ENCODE measurements around the gene RAB3D.
"Not testable (repeated sequence)": the region's sequence is repeated elsewhere in the genome, so short reads cannot be mapped to it uniquely, and the experiment has no call there.

RAB3D gene

DNA sequence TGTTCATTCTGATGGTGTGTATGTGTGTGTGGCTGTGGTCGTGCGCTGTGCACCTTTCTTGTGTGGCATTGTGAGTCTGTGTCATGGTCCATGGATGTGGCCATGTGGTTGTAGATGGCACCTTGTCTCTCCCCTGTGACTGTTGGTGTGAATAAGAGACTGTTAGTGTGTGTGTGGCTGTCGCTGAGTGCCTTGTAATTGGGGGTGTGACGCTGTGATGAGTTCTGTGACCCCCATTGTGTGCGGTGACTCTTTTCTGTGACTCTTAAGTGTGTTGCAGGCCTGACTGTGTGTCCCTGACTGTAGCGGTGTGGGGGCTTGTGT lies 16.6 kb upstream of the RAB3D start:
- H3K4me3 ChIP-seq (ENCODE audit: low read depth, low read length), result no peak overlapping the region
- TF ChIP-seq, protein P1, sequence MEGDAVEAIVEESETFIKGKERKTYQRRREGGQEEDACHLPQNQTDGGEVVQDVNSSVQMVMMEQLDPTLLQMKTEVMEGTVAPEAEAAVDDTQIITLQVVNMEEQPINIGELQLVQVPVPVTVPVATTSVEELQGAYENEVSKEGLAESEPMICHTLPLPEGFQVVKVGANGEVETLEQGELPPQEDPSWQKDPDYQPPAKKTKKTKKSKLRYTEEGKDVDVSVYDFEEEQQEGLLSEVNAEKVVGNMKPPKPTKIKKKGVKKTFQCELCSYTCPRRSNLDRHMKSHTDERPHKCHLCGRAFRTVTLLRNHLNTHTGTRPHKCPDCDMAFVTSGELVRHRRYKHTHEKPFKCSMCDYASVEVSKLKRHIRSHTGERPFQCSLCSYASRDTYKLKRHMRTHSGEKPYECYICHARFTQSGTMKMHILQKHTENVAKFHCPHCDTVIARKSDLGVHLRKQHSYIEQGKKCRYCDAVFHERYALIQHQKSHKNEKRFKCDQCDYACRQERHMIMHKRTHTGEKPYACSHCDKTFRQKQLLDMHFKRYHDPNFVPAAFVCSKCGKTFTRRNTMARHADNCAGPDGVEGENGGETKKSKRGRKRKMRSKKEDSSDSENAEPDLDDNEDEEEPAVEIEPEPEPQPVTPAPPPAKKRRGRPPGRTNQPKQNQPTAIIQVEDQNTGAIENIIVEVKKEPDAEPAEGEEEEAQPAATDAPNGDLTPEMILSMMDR (IDR thresholded peaks at IDR 0.05; ENCODE audit: borderline replicate concordance, insufficient read depth, low read depth, low read length), result no peak

DNA sequence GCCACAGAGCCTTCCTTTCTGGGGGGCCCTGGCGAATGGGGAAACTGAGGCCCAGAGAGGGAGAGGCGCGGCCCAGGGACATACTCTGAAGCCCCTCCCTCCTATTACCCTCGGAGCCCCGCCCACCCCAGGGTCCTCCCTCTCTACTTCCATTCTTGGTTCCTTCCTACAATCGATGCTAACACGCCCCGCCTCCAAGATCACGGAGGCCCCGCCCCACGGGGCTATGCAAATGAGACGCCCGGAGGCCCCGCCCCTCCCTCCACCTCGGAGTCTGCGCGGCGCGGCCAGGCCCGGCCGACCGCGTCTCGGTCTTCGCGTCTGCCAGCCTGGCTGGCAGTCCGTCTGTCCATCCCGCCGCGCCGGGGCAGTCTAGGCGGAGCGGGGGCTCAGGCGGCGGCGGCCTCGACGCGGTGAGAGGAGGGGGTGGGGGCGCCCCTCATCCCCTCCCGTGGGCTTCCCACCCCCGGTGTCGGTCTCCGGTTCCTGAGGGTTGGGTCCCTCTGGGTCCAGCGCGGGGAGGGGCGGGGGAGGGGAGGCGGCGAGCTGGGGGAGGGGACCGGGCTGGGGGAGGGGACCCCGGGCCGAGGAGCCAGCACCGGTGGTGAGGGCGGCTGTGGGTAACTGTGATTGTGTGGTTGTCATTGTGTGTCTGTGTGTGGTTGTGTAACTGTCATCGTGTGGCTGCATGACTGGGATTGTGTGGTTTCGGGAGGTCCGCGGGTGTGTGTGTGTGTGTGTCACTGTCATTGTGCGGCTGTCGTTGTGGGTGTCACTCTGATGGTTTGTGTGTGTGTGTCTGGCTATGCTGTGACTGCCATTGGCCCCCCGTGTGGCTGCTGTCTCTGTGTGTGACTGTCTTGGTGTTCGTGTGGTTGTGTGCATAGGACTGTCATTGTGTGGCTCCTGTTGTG lies 16.0 kb upstream of the RAB3D start, which contains the start of gene PLPPR2:
Gene PLPPR2, plus strand, starts transcription at position 273 of the 914 bp plus-strand sequence. CDS start 2,242 bp downstream, outside the sequence.
- TF ChIP-seq, protein P1 (IDR thresholded peaks at IDR 0.05; ENCODE audit: borderline replicate concordance, insufficient read depth, low read depth, low read length), result no peak
- H3K4me3 ChIP-seq (ENCODE audit: low read depth, low read length), result no peak within 1 kb of the TSS

DNA sequence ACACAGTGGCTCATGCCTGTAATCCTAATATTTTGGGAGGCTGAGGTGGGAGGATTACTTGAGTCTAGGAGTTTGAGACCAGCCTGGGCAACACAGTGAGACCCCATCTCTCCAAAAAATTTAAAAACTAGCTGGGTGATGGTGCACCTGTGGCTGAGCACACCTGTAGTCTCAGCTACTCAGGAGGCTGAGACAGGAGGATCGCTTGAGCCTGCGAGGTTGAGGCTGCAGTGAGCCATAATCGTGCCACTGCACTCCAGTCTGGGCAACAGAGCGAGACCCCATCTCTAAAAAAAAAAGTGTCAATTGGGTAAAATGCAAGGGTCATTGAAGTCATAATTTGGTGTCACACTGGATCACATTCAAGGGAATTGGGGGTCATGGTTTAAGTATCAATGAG lies 14.6 kb upstream of the RAB3D start:
- H3K4me3 ChIP-seq (ENCODE audit: low read depth, low read length), result not testable (repeated sequence)

DNA sequence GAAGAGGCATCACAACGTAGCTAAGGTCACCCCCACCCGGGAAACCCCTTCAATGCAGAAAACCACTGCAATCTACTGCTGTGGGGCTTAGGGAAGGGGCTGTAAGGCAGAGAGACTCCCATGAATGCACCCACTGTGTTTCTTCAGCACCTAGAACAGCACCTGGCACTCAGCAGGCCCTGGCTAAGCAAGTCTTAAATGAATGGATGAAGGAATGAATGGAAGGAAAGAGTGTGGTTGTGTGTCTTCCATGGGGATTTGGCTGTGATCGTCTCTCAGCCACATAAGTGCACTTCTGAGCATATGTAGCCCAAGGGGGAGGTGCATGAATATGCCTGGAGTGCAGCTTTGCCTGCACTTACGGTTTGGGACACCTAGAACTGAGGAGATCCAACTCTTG lies 9.7 kb upstream of the RAB3D start:
- H3K4me3 ChIP-seq (ENCODE audit: low read depth, low read length), result no peak overlapping the region
- TF ChIP-seq, protein P1 (IDR thresholded peaks at IDR 0.05; ENCODE audit: borderline replicate concordance, insufficient read depth, low read depth, low read length), result no peak

DNA sequence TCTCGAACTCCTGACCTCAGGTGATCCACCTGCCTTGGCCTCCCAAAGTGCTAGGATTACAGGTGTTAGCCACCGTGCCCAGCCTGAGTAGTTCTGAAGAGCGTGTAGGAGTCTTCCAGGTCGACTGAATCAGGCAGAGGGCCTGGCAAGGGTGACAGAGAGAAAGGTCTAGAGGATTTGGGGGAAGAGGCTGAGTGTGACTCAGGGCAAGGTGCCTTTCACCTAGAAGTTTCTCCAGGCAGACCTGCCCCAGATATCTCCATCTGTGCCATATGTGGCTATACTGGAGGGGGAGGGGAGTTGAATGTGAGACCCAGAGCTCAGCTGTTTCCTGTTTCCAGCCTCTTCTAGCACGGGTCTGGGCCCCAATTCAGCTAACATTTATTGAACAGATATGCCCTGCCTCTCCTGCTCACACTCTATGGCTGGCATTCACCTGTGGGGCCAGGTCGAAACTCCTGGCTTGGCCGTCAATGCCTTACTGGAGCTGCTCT lies 8.1 kb upstream of the RAB3D start:
- TF ChIP-seq, protein P1 (IDR thresholded peaks at IDR 0.05; ENCODE audit: borderline replicate concordance, insufficient read depth, low read depth, low read length), result no peak
- no peak overlapping the region for H3K4me3 ChIP-seq (ENCODE audit: low read depth, low read length)

DNA sequence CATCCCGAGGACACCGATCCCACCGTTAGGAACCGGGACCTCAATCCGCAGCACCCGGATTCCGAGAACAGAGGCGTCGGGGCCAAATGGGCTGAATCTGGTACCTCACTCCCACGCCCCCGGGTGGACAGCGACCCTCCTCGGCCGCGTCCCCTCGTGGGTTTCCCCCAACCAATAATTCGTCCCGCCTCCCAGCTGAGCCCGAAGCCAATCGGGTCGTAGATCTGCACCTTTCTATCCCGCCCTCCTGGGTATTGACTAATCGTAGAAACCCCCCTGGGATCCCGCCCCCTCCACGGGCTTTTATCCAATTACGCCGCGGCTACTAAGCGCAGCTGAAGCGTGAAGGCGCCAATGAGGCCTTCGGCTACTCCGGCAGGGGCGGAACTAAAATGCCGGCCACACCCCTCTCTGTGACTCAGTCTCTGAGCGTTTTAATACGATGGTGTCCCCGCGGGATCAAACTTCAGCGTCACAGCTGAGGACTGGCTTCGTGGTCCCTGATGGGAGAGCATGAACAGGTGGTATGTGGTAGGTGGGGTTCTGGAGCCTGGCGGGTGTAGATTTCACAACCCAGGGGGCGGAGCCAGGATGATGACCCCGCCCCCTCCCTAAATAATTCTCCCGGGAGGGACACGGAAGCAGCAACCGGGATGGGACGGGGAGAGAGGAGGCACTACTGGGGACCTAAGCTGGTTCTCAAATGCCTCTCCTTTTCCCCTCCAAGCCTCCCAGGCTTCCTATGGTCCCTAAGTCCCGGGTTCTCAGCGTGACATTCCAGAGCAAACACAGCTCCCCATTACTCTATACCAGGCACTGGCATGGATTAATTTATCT lies 6.9 kb upstream of the RAB3D start, which contains the start of the genes CCDC159 and TMEM205:
Gene CCDC159, plus strand, starts transcription at position 416 of the 837 bp plus-strand sequence. Its CDS starts 88 bp downstream, at position 504.
Gene TMEM205, minus strand, starts transcription at position 165 of the 837 bp plus-strand sequence. CDS start 649 bp downstream, outside the sequence.
- TF ChIP-seq, protein P1 (IDR thresholded peaks at IDR 0.05; ENCODE audit: borderline replicate concordance, insufficient read depth, low read depth, low read length), result 0 out of 2 replicates have a peak, but pooled peaks have one; percentile 0
- peak within 1 kb of the TSS; percentile 89 for H3K4me3 ChIP-seq (ENCODE audit: low read depth, low read length)

DNA sequence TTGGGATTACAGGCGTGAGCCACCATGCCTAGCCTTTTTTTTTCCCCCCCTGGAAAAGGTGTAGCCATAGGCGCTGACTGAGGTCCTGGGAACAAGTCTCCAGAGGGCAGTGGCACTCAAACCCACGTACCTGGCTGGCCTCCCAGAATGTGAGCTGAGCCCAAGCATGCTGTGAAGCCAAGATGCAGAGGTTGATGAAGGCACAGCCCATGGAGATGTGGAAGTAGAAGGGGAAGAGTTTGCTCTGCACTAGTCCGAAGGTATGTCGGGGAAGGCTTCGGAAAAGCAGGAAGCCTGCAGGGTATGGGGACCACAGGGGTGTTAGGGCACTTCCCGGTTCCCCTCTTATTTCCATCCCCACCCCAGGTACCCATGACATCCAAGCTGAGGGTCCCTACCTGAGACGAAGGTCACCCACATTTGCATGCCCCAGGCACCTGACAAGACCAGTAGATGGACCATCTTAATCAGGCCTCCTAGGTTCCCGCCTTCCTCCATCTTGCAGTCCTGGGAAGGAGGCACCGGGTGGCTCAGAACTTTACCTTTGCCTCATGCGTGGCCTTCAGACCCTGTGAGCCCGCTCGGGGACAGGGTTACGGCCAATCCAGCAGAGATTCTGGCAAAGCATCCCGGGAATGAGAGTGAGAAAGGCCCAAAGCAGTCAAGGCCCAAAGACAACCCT lies 5.8 kb upstream of the RAB3D start:
- peak overlapping the region; percentile 89 for H3K4me3 ChIP-seq (ENCODE audit: low read depth, low read length)
- TF ChIP-seq, protein P1 (IDR thresholded peaks at IDR 0.05; ENCODE audit: borderline replicate concordance, insufficient read depth, low read depth, low read length), result no peak

Measured in GM12875 (cell line).